ENCODE results near the gene PRSS12.

GRCh38 chr4:118338518-118338917 is 14.3 kb downstream of the PRSS12 start:
- TF ChIP-seq EZH2phosphoT487 (IDR thresholded peaks at IDR 0.05; ENCODE audit: insufficient read depth, low read depth) (no peak), EZH2 (IDR thresholded peaks at IDR 0.05; ENCODE audit: insufficient read depth, poor library complexity, severe bottlenecking) (no peak)
